H1 (cell line): Measurements from ENCODE around the gene CELF1. TPM values are rescaled to one million over a fixed set of nuclear protein-coding genes. Genes with fewer than 3 reads are reported as not detected.

Experiments used
- GABPA ChIP-seq: IDR thresholded peaks from 2 replicates; pipeline ENCODE4 v1.6.1; 2011; ENCODE audit warnings: mild to moderate bottlenecking, low read length, moderate library complexity, borderline replicate concordance; ENCODE audit not compliant: insufficient read depth
- polyA plus RNA-seq, 7 experiments: library from polyadenylated mRNA; depleted of rRNA in 3 of 7; stranded (reverse) in 5 of 7; unstranded in 2 of 7; fragments of >200 nt in 5 of 7; fragments of 200-250 nt in 2 of 7; gene quantifications; 1 replicate in 5 of 7; 2 replicates in 1 of 7; 4 replicates in 1 of 7; pipeline versions ENCODE4 v1.2.1 to v1.2.3, GENCODE V29; 2011 to 2013; ENCODE audit warnings: missing spikeins in 2 of 7, mixed read lengths in 2 of 7
- total RNA-seq: library from RNA; stranded (reverse); fragmentation: NEBNext Ultra II Directional; extraction: Animal tissue kit (Norgen Biotek cat#: 25700); gene quantifications from 2 replicates; pipeline ENCODE4 v1.2.1, GENCODE V29; 2021

The CELF1 gene
- total and polyA plus RNA-seq, 2 of the 8 experiments (the other 6 are each of a cell fraction or from before 2014, with no cell fraction given) = 131 to 197 TPM

DNA sequence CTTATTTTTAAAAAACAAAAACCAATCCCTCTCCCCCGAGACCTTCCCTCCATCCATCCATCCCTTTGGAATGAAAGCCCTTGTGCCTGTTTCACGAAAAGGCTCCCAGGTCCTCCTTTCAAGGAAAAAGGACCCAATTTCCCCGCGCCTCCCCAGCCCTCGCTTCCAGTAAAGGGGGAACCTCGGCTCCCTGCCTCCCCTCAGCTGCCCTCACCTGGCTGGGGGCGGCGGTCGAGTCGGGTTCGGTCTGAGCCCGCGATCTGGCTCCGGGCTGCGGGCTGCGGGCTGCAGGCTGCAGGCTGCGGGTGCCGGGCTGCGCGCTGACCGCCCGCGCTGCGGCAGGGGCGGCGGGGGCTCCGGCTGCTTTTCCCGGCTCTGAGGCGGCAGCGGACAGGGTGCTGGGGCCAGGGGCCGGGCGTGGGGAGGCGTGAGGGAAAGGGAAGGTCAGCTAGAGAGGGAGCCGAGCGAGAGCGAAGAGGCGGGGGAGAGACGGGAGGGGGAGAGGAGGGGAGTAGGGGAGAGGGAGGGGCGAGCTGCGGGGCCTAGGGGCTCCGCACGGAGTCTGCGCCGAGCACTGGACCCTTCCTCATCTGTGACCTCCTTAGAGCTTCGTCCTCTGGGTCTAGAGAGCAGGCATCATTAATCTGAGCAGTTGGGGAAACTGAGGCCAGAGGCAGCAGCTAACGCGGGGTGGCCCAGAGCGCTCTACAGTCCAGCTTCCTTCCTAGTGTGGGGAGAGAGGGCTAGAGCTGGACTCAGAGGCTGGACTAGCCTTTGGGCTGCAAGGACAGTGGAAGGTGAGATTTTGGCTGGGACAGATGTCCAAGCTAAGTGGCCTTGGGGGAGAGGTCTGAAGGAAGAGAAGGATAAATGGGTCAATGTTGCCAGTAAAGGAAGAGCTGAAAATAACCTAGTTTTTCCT, 41.3 kb upstream of the CELF1 start, which contains the start of gene C1QTNF4 (continued):
- no peak for TF ChIP-seq GABPA
